Retina (tissue), 1 donor: Measurements from ENCODE around the gene HACD1.
A peak's percentile ranks its signal among the peaks of the same experiment; 100 is the strongest.
"Not testable (repeated sequence)": the region's sequence is repeated elsewhere in the genome, so short reads cannot be mapped to it uniquely, and the experiment has no call there.

ENCODE experiments used
- DNase-seq: peaks from one replicate; pipeline ENCODE4 v3.0.0-alpha.2; 2016

The HACD1 gene

GRCh38 chr10:17643339-17643754, 26.2 kb upstream of the HACD1 start:
- no peak for DNase-seq

- DNase-seq, result no peak
Measured at GRCh38 chr10:17640331-17640816, 23.2 kb upstream of the HACD1 start.

DNA sequence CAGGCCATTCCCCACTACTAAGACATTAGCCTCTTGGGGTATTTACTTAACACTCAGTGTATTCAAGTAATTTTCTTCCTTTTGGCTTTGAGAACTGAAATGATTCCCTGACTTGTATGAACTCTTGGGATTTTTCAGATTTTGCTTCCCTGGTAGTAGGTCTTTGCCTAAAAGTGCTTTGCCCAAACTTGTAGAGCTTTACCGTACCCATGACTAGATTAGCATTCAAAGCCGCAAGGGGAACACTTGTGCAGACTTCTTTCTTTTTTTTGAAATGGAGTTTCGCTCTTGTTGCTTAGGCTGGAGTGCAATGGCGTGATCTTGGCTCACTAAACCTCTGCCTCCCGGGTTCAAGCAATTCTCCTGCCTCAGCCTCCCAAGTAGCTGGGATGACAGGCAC, 20.7 kb upstream of the HACD1 start:
- no peak for DNase-seq

- DNase-seq, result no peak
Measured at GRCh38 chr10:17633353-17633752, 16.2 kb upstream of the HACD1 start.

GRCh38 chr10:17632590-17632989, 15.4 kb upstream of the HACD1 start:
- DNase-seq, result not testable (repeated sequence)

DNA sequence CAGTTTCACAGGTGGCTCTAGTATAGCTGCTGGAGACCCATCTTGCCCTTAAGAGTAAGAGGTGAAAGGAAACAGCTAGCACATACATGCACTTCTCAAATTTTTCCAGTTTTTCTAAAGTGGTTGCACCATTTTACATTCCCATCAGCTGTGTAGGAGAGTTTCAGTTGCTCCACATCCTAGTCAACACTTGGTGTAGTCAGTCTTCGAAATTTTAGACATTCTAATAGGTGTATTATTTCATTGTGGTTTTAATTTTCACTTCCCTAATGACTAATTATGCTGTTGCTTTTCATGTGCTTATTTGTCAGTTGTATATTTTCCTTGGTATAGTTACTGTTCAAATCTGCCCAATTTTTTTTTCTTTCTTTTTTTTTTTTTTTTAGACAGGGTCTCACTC, 9.5 kb upstream of the HACD1 start:
- no peak for DNase-seq

GRCh38 chr10:17624996-17625395, 7.8 kb upstream of the HACD1 start:
- DNase-seq, result no peak

- DNase-seq, result no peak
Measured at GRCh38 chr10:17622061-17622460, 4.9 kb upstream of the HACD1 start.

DNA sequence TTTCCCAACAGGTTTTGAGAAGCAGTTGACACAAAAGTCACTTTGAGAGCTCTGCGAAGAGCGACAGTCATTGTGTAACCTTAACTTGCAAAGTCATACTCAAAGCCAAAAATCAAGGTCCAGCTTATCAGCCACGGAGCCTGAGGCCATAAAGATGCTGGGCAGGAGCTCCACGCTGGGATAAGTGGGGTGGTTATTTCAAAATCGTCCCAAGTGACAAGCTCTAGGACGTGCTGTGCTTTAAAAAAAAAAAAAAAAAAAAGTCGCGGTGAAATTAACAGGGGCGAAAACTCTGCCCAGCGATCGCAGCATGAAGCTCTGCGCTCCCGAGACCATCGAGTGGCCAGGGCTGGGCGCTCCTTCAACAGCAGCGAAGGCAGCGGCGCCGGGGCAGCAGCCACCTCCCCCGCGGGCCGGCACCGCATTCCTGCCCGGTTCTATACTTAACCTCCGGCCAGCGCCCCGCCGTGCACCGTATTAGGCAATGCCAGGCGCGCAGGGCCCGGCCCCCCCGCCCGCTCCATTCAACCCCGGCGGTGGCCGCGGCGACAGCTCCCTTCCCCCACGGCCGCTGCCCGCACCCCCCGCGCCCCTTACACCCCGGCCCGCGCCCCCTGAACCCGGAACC, 657 bp downstream of the HACD1 start:
- peak; percentile 80 for DNase-seq

DNA sequence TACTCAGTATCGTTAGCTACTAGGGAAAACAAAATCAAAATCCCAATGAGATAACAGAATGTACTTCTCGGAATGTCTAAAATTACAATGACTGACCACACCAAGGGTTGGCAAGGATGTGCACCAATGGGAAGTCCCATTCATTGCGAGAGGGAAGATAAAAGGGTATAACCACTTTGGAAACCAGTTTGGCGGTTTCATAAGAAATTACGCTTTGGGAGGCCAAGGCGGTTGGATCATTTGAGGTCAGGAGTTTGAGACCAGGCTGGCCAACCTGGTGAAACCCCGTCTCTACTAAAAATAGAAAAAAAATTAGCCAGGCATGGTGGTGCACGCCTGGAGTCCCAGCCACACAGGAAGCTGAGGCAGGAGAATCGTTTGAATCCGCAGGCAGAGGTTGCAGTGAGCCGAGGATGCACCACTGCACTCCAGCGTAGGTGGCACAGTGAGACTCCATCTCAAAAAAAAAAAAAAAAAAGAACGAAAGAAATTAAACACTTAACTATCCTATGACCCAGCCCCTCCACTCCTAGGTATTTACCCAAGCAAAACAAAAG, 7.6 kb downstream of the HACD1 start:
- DNase-seq, result no peak

DNA sequence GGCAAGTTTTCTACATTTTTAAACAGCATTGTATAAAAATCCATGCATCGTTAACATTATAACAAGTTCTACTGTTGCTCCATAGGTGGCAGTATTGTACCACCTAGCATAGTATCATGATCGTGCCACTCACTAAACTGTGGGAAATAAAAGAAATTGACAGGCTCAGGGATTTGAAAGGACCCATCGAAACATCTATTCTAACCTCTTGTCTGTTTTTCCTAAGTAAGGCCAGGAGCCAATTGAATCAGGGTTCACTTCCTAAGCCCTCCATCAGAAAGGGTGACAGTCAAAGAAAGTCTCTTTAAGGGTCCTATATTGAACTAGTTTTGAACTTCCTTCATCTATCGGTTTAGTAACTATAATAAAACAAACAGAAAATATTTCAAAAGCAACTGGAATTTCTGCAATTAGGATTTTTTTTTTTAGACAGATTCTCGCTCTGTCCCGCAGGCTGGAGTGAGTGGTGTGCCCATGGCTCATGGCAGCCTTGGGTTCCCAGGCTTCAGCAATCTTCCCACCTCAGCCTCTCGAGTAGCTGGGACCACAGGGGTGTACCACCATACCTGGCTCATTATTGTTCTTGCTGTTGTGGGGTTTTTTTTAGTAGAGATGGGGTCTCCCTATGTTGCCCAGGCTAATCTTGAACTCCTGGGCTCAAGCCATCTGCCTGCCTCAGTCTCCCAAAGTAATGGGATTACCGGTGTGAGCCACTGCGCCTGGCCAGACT, 9.4 kb downstream of the HACD1 start:
- peak; percentile 51 for DNase-seq

GRCh38 chr10:17607060-17607459, 10.1 kb downstream of the HACD1 start:
- no peak for DNase-seq

DNA sequence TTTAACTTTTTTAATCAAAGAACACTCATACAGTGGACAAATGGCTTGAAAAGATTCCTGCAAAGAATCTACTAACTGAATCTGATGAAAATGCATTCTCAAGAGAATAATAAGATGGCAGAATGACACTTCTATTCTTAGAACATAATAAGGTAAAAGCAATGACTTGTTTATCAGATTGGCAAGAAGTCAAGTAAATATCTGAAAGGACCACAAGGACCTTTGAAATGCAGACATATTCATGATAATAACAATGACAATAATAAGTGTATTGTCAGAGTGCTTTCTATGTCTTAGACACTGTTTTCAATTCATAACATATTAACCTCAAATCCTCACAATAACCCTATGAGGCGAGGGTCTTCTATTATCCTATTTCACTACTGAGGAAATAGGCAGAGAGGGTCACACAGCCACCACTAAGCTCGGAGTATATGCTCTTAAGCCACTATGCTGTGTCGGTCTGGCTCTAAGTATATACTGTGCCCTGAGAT, 10.6 kb downstream of the HACD1 start:
- DNase-seq, result no peak

DNA sequence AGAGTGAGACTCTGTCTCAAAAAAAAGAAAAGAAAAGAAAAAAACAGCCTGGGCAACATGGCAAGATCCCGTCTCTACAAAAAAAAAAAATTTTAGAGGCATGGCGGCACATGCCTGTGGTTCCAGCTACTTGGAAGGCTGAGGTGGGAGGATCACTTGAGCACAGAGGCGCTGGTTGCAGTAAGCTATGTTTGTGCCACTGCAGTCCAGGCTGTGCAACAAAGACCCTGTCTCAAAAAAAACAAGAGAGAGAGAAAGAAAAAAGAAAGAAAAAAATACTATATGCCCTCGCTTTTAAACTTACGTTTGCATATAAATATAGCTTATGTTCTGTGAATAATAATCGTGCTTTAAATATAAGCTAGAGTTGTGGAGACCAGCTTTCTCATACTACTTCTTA, 11.2 kb downstream of the HACD1 start:
- DNase-seq, result no peak

DNA sequence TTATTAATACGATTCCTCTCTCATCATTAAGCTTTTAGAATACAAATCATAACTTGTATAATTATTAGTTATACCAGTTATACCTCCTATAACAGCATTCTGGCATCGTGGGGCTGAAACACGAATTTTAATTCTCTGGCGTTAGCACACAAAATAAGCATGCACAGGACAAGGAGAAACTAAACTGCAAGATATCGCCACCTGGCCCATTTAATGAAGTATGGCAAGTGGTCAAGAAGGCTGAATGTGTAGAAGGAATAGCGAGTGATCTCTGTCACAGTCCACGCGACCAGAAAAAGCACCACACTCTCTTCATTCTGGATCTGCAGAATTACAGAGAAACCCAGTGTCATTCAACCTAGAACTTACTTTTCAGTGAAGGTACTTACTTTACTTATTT, 18.1 kb downstream of the HACD1 start:
- DNase-seq, result peak; percentile 5

DNA sequence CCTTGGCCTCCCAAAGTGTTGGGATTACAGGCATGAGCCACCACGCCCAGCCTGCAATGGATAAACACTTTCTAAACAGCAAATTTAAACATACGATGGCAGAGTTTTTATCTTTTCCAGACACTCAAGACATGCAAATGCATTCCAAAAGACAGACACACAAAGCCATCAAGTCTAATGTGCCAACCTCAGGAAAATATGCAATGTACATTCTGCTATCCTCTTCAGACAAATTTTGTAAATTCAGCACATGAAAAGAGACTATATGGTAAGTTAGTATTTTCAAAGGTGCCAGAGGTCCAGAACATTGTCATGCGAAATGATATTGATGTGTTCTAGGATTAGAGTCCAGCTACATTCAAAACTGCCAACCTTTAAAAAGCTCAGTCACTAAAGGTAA, 19.8 kb downstream of the HACD1 start:
- no peak for DNase-seq

DNA sequence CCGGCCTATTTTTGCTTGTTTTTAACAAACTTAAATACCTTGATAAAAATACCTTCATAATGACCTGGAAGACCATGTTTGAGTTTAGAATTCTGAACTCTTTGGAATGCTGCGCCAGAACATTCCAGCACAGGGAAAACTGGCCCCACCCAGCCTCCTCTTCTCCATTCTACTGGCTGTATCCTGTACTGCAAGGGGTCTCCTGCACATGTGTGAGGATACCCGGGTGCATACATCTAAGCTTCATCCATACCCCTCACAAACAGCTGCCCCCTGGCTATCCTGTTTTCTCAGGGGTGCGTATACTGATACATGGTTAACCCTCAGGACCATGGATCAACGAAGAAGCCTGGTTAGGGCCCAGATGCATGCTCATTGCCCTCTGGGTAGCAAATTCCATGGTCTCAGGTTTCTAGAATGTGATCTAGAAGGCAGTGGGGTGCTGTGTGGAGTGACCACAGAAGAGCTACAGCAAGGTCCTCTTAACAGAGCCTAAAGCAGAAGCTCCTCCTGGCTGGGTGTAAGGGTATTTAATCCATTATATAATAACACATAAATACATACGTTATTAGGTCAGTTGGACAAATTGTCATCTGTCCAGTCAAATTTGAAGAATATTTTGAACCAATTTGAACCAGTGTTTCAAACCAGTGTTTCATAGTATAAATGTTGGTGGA, 26.1 kb downstream of the HACD1 start:
- DNase-seq, result no peak

DNA sequence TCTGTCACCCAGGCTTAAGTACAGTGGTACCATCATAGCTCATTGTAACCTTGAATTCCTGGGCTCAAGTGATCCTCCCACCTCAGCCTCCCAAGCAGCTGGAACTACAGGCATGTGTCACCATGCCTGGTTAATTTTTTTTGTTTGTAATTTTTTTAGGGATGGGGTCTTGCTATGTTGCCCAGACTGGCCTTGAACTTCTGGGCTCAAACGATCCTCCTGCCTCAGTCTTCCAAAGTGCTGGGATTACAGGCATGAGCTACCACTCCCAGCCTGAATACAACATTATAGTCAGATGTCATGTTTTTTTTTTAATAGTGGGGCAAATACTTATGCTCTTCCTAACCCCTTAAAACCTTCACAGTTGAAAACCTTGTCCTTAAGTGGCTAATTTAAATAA, 27.9 kb downstream of the HACD1 start:
- DNase-seq, result not testable (repeated sequence)

DNA sequence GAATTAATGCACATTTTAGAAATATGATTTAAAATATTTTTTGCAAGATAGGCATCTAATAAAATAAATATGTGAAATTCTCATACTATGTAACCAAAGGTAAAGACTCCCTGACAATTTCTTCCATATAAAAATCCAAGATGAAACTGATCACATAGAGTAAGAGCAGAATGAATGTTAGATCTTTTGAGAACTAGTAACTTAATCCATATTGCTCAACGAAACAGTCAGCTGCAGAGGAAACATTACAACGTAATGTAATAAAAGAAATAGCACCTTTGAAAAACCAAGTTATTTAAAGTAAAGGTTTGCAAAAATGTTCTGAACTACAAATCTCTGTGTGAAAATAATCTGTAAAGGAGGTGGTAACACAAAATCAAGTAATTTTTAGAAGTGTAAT, 28.8 kb downstream of the HACD1 start:
- DNase-seq, result no peak

GRCh38 chr10:17587321-17587720, 29.9 kb downstream of the HACD1 start:
- DNase-seq, result not testable (repeated sequence)

DNA sequence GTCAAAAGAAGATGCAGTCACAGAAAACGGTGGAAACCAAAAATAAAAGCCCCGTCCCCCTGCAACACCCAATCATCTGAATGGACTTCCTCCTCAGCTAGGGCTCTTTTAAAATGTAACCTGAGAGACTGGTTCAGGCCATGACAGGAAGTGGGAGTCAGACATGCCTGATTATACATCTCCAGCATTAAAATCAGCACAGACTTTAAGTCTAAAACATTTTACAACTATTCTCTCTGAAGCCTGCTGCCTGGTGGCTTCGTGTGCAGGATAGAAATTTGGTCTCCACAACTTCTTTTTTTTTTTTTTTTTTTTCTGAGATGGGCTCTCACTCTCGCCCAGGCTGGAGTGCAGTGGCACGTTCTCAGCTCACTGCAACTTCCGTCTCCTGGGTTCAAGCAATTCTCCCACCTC, 30.3 kb downstream of the HACD1 start:
- DNase-seq, result no peak

DNA sequence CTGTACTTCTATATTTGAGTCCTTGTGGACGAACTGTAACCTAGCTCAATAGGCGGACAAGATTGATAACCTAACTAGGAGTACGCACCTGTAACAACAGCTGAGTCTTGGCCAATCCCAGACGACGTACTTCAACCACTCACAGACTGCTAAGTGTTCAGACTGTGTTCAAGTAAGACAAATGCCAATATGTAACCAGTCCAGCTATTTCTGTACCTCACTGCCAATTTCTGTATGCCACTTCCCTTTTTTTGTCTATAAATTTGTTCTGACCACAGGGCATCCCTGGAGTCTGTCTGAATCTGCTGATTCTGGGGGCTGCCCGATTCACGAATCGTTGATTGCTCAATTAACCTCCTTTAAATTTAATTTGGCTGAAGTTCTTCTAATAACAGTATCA, 32.2 kb downstream of the HACD1 start:
- no peak for DNase-seq

GRCh38 chr10:17580885-17581284, 36.3 kb downstream of the HACD1 start:
- DNase-seq, result no peak

DNA sequence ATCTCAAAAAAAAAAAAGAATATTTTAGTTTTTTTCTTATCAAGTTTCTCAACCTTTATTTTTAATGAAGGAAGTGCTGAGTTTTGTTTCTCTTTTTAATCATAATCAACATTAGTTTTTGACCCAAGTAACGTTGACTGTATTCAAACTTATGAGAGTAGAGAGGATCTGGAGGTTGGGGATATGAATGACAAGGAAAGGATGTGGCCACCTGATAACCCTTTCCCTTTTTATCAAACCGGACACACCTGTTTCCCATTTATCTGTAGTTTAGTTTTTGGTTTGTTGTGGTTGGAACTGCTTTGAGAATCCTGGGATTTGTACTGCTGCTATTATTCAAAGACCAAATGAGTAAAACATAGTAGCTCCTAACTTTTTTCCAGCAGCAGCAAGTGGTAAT, 38.6 kb downstream of the HACD1 start:
- DNase-seq, result no peak
